Natural killer cell (primary cell): ENCODE measurements around the gene TMEM94. TPM values are rescaled to one million over a fixed set of nuclear protein-coding genes. Genes with fewer than 3 reads are reported as not detected.
A peak's percentile ranks its signal among the peaks of the same experiment; 100 is the strongest.
"Not testable (repeated sequence)": the region's sequence is repeated elsewhere in the genome, so short reads cannot be mapped to it uniquely, and the experiment has no call there.

Experiments used
- ATAC-seq, 3 donors: fragments of 150-1000 bp in 2 of 3; fragments of 200-7000 bp in 1 of 3; cut with Tn5 transposase; 1 replicate in 1 of 3; 2 replicates in 2 of 3; pipeline ENCODE4 v1.10.0; 2021; ENCODE audit warnings: mild to moderate bottlenecking in 2 of 3, moderate library complexity in 2 of 3
- DNase-seq, 2 donors: peaks; one replicate each; pipeline versions ENCODE4 v3.0.0 to v3.0.0-alpha.2; 2013 to 2021; ENCODE audit warnings: mixed read lengths in 1 of 2
- H3K27ac ChIP-seq: one replicate; pipeline ENCODE4 v1.5.1; 2013; ENCODE audit warnings: mild to moderate bottlenecking, low read length
- H3K27me3 ChIP-seq: one replicate; pipeline ENCODE4 v1.6.1; 2013; ENCODE audit warnings: low read length; ENCODE audit not compliant: control insufficient read depth, insufficient read depth
- H3K36me3 ChIP-seq: one replicate; pipeline ENCODE4 v1.6.1; 2013; ENCODE audit warnings: low read length; ENCODE audit not compliant: control insufficient read depth, insufficient read depth
- H3K4me1 ChIP-seq: one replicate; pipeline ENCODE4 v1.6.1; 2013; ENCODE audit warnings: low read length; ENCODE audit not compliant: control insufficient read depth, insufficient read depth
- H3K4me3 ChIP-seq: one replicate; pipeline ENCODE4 v1.5.1; 2013; ENCODE audit warnings: low read length
- H3K9me3 ChIP-seq: one replicate; pipeline ENCODE4 v1.6.1; 2013; ENCODE audit warnings: low read length; ENCODE audit not compliant: control insufficient read depth, insufficient read depth
- H3K27ac Mint-ChIP-seq, 2 donors: one replicate each; pipeline ENCODE4 v1.8.0; 2022; ENCODE audit warnings: mild to moderate bottlenecking in 2 of 2, mixed read lengths in 2 of 2, moderate library complexity in 1 of 2
- H3K27me3 Mint-ChIP-seq, 2 donors: one replicate each; pipeline ENCODE4 v1.8.0; 2022; ENCODE audit warnings: low read depth in 2 of 2, mixed read lengths in 2 of 2
- H3K36me3 Mint-ChIP-seq: one replicate; pipeline ENCODE4 v1.8.0; 2022; ENCODE audit warnings: mixed read lengths
- H3K4me1 Mint-ChIP-seq, 2 donors: one replicate each; pipeline ENCODE4 v1.8.0; 2022; ENCODE audit warnings: mixed read lengths in 2 of 2
- H3K4me3 Mint-ChIP-seq: one replicate; pipeline ENCODE4 v1.8.0; 2022; ENCODE audit warnings: mild to moderate bottlenecking, moderate library complexity, mixed read lengths
- H3K9me3 Mint-ChIP-seq, 2 donors: one replicate each; pipeline ENCODE4 v1.8.0; 2022; ENCODE audit warnings: mixed read lengths in 2 of 2
- WGBS: methylation state at CpG from one replicate; pipeline ENCODE4 v1.1.7; 2013; ENCODE audit warnings: missing lambda C conversion rate; ENCODE audit not compliant: insufficient coverage; 5-methylcytosine and 5-hydroxymethylcytosine counted together
- intact Hi-C: fragments of 100-400 bp; cut with micrococcal nuclease; formaldehyde crosslinking; loops from one replicate; pipeline ENCODE4 v1.14.2; 2022
- total RNA-seq, 4 donors: library from RNA; stranded (reverse); fragments of 120-200 nt in 1 of 4; gene quantifications; one replicate each; pipeline versions ENCODE4 v1.2.3 to v1.2.4, GENCODE V29; 2013 to 2022
- TF ChIP-seq, protein P1 (sequence below): fragments of 200-600 bp; IDR thresholded peaks from one replicate; pipeline ENCODE4 v1.8.0; 2022; ENCODE audit warnings: antibody characterized with exemption

Gene TMEM94
- total RNA-seq, 3 donors from 2014 or later (not counting 1 experiment from before 2014, with no cell fraction given), result 84.4 to 142 (median 104) TPM

DNA sequence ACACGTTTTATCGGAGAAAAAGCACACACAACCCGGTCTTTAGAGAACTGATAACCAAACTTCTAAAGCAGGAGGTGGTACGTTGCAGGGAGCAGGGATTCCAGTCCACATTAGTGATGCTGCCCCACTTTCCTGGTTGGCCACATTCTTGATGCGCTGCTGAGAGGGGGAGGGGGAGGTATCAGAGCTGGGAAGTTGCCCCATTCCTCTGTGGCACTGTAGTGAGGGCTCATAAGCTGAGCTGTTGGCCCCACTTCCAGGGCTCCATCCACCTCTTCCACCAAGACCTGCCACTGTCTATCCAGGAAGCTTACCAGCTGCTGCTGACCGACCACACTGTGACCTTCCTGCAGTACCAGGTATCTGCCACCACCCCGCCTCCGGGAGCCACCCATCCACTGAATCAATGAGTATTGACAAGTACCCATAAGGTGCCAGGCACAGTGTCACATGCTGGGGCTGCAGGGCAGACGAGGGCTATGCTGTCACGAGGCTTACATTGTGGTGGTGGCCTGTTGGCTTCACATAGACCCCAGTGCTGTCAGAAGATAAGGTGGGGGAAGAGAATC, 60.9 kb downstream of the TMEM94 start:
- peaks cover 19 to 28% of the 10 kb centered on the region in 2 donors for H3K4me1 Mint-ChIP-seq
- H3K36me3 Mint-ChIP-seq, result no peaks in the 10 kb centered on the region
- Histone ChIP-seq H3K36me3 (peaks cover 28% of the 10 kb centered on the region), H3K9me3 (no peaks in the 10 kb centered on the region), H3K27ac (peak overlapping the region; percentile 65), H3K27me3 (no peaks in the 10 kb centered on the region), H3K4me1 (peaks cover 40% of the 10 kb centered on the region), H3K4me3 (peak overlapping the region; percentile 74)
- ATAC-seq, result no peak
- peak overlapping the region; percentile 88 to 94 for H3K27ac Mint-ChIP-seq
- intact Hi-C loops, result loop anchor here (5.0 kb wide), 2 partner anchors 70 to 230 kb away; partner anchors contain the start of genes MYO15B and SLC25A19
- no peaks in the 10 kb centered on the region for H3K9me3 Mint-ChIP-seq
- TF ChIP-seq, protein P1, sequence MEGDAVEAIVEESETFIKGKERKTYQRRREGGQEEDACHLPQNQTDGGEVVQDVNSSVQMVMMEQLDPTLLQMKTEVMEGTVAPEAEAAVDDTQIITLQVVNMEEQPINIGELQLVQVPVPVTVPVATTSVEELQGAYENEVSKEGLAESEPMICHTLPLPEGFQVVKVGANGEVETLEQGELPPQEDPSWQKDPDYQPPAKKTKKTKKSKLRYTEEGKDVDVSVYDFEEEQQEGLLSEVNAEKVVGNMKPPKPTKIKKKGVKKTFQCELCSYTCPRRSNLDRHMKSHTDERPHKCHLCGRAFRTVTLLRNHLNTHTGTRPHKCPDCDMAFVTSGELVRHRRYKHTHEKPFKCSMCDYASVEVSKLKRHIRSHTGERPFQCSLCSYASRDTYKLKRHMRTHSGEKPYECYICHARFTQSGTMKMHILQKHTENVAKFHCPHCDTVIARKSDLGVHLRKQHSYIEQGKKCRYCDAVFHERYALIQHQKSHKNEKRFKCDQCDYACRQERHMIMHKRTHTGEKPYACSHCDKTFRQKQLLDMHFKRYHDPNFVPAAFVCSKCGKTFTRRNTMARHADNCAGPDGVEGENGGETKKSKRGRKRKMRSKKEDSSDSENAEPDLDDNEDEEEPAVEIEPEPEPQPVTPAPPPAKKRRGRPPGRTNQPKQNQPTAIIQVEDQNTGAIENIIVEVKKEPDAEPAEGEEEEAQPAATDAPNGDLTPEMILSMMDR, result no peak
- peak overlapping the region; percentile 86 for H3K4me3 Mint-ChIP-seq
- 13% methylated on average over 10 of the region's 10 CpGs for WGBS
- peak in 1 of 2 donors; percentile 50 for DNase-seq
- H3K27me3 Mint-ChIP-seq, result no peaks in the 10 kb centered on the region

DNA sequence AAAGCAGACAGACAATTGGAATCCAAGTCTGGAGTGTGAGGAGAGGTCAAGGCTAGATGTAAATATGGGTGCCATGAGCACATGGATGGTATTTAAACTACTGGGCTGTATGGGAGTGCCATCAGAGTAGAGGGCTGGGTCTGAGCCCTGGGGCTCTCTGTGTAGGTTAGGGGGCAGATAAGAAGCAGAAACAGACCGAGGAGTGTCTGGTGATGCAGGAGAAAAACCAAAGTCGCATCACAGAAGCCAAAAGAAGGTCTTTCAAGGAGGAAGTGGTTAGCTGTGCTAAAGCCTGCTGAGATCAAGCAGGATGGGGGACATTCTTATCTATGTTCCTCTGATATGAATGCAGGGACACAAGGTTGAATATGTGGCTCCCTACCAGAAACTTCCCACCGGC, 61.8 kb downstream of the TMEM94 start:
- peak in 1 of 2 donors; percentile 87 for DNase-seq
- peak; percentile 43 to 69 (median 68) for ATAC-seq
- Mint-ChIP-seq H3K4me3 (peak overlapping the region; percentile 86), H3K27ac (peak overlapping the region; percentile 88 to 94), H3K4me1 (peaks cover 19 to 29% of the 10 kb centered on the region in 2 donors), H3K36me3 (no peaks in the 10 kb centered on the region), H3K9me3 (no peaks in the 10 kb centered on the region), H3K27me3 (no peaks in the 10 kb centered on the region)
- intact Hi-C loops, result loop anchor here (5.0 kb wide), 2 partner anchors 69 to 231 kb away; partner anchors contain the start of genes MYO15B and SLC25A19
- H3K27me3 ChIP-seq, result no peaks in the 10 kb centered on the region
- peak overlapping the region; percentile 74 for H3K4me3 ChIP-seq
- peaks cover 32% of the 10 kb centered on the region for H3K36me3 ChIP-seq
- H3K4me1 ChIP-seq, result peaks cover 40% of the 10 kb centered on the region
- peak overlapping the region; percentile 65 for H3K27ac ChIP-seq
- WGBS, result 0% methylated on average over 2 of the region's 3 CpGs
- TF ChIP-seq, protein P1, result no peak
- H3K9me3 ChIP-seq, result no peaks in the 10 kb centered on the region

- H3K36me3 Mint-ChIP-seq, result no peaks in the 10 kb centered on the region
- peaks cover 34% of the 10 kb centered on the region for H3K36me3 ChIP-seq
- ATAC-seq (no peak), DNase-seq (no peak)
- H3K27ac ChIP-seq, result peak overlapping the region; percentile 65
- no peaks in the 10 kb centered on the region for H3K9me3 Mint-ChIP-seq
- no peak overlapping the region for H3K4me3 ChIP-seq
- peaks cover 40% of the 10 kb centered on the region for H3K4me1 ChIP-seq
- whole genome bisulfite sequencing, result 93% methylated on average over 7 of the region's 9 CpGs
- TF ChIP-seq, protein P1, result no peak
- H3K27me3 Mint-ChIP-seq, result no peaks in the 10 kb centered on the region
- no peaks in the 10 kb centered on the region for H3K27me3 ChIP-seq
- H3K9me3 ChIP-seq, result no peaks in the 10 kb centered on the region
- intact Hi-C loops, result loop anchor here (5.0 kb wide), 2 partner anchors 68 to 232 kb away; partner anchors contain the start of genes MYO15B and SLC25A19
- H3K27ac Mint-ChIP-seq, result peak overlapping the region; percentile 88 to 94
- H3K4me1 Mint-ChIP-seq, result peaks cover 19 to 29% of the 10 kb centered on the region in 2 donors
- peak overlapping the region; percentile 86 for H3K4me3 Mint-ChIP-seq
Observed at GRCh38 chr17:75518983-75519537, 62.6 kb downstream of the TMEM94 start.

- peaks cover 34% of the 10 kb centered on the region for H3K36me3 ChIP-seq
Observed at GRCh38 chr17:75520413-75520812, 64.0 kb downstream of the TMEM94 start.

More at GRCh38 chr17:75520413-75520812, 64.0 kb downstream of the TMEM94 start:
- H3K9me3 Mint-ChIP-seq, H3K36me3 Mint-ChIP-seq, H3K27me3 Mint-ChIP-seq, ATAC-seq, H3K27ac ChIP-seq, H3K4me3 ChIP-seq, H3K9me3 ChIP-seq, H3K27me3 ChIP-seq, intact Hi-C loops, H3K27ac Mint-ChIP-seq, DNase-seq, H3K4me3 Mint-ChIP-seq: not testable (repeated sequence)
- WGBS, result 98% methylated on average over 8 of the region's 8 CpGs
- peaks cover 19 to 29% of the 10 kb centered on the region in 2 donors for H3K4me1 Mint-ChIP-seq
- H3K4me1 ChIP-seq, result peaks cover 45% of the 10 kb centered on the region
